ENCODE results near the gene APRT.
"Not testable (repeated sequence)": the region's sequence is repeated elsewhere in the genome, so short reads cannot be mapped to it uniquely, and the experiment has no call there.

The APRT gene

DNA sequence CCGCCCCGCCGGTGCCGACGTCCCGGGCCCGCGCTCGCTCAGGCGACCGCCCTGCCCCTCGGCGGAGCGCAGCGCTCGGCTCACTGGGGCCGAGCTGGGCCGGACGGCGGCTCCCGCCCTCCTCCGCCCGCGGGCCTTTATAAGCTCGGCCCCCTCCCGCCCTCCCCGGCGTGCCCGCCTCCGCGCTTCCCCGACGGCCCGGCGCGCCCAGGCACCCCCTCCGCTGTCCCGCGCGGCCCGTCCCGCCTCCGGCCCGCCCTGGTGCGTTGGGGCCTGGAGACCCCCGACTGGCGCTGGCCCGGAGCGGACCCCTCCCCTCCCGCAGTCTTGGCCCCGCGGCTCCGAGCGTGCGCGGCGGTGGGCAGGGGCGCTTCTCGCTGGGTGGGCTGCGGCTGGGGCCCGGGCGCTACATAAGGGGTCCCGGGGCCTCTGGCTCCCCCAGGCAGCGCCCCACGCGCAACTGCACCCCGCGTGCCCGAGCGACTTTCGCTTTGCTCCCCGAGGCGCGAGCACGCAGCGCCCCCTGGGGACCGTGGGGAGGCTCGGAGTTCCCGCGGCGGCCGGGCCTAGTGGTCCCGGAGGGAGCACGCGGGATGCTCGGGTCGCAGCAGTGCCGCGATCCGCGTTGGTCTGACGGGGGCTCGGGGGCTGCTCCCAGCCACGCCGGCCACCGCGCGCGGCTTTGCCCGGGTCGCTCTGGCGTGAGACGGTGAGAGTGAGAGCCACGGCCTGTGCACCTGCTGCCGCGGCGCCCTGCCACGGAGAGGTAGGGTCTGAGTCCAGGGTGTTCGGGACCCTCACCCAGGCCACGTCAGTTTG is 26.4 kb downstream of the APRT start, which contains the start of gene PIEZO1:
TSS of gene PIEZO1 (minus strand) at position 115 of the 819 bp plus-strand sequence. CDS start 256 bp downstream, outside the sequence.
- DNase-seq = peak; percentile 61 to 86 (median 80)

DNA sequence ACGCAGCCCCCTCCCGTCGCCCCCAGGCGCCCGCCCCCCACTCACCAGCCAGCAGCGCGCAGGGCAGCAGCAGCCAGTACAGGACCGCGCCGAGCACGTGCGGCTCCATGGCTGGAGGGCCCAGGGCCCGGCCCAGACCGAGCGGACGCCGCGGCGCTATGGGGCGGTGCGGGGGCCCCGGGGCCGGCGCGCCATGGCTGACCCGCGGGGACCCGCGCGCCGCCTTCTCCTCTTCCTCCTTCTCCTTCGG is 26.9 kb downstream of the APRT start:
- no peak for DNase-seq

DNA sequence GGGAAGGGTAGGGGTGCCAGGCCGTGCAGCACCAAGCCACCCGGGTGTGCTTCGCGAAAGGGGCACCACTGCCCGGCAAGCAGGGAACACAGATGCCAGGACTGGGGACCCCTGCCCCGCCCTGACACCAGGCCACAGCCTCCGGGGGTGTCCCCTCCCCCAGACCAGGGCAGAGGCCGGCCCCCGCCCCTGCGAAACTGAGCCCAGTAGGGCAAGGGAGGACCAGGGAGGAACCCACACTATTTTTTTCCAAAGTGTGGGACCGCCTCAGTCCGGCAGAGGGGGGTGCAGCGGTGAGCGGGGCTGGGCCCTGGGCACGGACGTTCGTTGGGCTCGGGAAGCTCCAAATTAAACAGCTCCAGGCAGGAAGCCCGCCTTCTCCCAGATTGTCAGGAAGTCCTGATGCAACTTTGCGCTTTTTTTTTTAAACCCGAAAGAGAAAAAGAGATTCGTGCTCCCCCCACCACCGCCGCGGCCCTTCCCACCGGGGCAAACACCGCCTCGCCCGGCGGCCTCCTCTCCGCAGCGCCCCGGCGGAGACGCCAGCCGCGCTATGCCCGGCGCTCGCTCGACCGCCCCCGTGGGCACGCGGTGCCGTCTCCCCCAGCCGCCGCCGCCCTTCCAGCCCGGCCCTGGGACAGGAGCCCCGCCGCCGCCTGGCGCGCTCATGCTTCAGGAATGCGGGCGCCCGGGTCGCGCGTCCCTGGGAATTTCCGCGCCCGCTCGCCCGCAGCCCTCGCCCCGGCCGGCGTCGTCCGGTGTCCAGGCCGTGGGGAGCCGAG is 27.5 kb downstream of the APRT start:
- DNase-seq = peak in 3 of 6 experiments; percentile 43 to 45 (median 43)

DNA sequence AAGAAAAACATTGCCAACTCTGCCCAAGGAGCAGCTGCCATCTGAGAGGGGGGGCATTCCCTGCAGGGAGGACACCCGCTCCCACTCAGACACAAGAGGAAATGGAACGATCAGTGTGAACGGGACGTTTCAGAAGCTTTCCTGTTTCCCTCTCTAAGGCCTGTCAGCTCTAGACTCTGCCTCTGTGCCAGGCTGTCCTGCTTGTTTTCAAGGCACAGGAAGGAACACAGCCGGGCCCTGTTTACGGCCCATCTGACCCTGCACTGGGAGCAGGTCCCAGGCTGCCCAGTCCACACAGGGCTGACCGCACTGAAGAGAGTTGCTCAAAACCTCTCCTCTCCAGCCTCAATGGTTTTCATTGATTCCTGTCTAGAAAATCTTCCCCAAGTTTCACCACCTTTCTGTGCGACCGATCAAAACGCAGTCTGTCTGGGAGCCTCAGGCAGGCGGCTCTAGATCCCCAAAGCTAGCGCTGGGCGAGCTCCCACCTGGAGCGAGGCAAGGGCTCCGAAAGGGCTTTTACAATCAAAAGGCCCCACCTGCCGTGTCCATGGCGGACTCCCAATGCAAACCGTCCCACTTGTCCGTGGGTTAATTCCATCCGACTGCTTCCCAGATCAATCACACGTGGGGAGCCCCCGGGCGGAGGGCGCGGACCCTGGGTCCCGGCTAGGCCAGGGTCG is 28.2 kb downstream of the APRT start:
- DNase-seq = peak in 1 of 6 experiments; percentile 46

DNA sequence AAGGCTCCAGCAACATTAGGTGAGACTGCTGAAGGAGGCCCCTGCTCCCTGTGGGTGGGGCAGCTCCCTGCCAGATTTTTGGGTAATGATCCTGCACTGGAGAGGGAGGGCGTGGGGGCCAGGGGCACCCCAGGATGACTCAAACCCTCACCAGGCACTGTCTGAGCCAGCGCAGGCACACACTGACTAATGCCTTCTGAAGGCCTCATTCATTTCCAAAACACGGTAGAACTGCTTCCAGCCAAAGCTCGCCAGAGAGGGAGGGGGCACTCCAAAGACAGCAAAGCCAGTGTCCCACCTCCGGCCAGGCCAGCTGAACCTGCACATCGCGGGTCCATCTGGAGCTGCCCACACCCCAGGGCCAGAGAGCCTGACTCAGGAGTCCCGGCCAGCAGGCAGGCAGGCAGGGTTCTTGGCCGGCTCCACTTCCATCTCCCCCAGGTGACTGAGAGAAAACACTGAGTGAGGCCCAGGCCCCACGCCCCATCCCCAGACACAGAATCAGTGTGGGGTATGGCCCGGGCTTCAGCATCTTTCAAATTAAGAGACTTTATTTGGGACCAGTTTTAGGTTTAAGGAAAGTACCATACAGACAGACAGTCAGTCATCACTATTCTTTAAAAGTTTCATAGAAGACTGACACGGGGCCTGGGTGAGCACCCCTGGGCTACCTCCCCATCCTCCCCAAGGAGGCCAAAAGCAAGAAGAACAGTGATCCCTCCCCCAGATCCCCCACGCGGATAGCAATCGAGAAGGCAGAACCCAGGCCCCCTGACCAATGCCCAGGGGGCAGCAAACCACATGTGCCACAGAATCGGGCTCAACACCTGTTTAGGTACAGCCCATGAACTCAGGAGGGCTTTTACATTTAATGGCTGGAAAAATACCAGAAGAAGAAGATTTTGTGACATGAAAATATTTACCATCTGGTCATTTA is 29.0 kb downstream of the APRT start:
- peak in 1 of 6 experiments; percentile 45 for DNase-seq

DNA sequence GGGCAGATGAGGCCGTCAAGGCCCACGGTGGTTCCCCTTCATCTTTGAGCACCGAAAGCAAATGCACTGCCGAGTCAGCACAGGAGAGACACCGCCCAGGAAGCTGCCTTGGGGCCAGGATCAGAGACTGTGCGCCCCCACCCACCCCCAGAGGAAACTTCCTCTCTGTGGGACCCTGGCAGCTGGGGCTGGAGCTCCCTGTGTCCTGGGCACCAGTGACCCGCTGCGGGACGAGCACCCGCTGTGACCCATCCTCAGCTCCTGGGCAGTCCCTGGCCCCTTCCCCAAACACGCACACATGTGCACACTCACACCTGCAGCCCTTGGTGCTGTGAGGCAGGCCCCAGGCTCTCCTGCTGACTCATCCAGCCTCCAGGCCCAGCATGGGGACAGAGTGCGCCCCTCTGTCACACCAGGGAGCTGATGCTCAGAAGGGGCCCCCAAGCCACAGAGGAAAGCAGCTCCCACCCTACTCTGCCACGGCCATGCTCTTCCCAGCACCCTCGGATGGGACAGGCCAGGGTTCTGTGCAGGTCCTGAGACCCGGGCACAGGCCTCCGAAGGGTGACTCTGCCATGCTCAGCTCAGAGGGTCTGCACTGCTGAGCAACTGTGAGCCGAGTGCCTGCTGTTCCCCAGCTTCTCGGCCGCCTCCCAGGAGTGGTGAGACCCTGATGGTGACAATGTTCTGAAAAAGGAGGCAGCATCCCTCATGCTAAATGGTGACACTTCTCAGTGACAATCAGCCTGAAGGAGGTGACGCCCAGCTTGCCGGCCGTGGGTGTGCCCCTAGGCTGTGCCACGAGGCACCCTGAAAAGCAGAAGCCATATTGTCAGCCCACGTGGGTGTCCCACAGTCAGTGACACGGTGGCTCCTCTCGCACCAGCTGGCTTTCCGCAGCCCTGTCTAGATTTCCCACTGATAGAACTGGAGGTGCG is 30.3 kb downstream of the APRT start:
- peak; percentile 18 to 58 (median 43) for DNase-seq

DNA sequence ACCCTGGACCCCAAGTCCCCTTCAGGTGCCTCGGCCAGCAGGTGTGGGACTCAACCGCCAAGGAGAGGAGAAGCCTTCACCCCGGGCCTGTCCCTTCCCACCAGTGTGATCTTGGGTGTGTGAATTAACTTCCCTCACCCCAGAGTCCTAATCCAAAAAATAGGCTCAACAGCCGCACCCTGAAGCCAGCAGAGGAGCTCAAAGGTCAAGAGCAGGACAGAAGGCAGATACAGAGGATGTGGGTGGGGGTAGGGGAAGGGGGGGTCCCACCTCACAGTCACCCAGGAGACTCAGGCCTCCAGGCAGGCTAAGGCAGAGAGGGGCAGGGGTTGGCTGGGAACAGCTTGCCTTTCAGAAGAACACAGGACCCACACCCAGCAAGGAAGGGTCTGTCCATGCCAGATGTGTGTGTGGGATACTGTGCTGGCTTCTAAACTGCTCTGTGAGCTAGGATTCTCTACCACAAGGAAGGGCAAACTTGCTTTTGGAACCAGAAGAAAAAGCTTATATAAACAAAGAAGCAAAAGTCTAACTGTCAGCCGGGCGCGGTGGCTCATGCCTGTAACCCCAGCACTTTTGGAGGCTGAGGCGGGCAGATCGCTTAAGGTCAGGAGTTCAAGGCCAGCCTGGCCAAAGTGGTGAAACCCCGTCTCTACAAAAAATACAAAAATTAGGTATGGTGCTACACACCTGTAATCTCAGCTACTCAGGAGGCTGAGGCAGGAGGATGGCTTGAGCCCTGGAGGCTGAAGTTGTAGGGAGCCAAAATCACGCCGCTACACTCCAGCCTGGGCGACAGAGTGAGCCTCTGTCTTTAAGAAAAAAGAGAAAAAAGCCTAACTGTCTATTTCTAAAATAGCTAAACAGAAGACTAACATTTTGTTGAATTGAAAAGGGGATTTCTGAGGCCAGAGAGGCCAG is 31.3 kb downstream of the APRT start:
- no peak for DNase-seq

DNA sequence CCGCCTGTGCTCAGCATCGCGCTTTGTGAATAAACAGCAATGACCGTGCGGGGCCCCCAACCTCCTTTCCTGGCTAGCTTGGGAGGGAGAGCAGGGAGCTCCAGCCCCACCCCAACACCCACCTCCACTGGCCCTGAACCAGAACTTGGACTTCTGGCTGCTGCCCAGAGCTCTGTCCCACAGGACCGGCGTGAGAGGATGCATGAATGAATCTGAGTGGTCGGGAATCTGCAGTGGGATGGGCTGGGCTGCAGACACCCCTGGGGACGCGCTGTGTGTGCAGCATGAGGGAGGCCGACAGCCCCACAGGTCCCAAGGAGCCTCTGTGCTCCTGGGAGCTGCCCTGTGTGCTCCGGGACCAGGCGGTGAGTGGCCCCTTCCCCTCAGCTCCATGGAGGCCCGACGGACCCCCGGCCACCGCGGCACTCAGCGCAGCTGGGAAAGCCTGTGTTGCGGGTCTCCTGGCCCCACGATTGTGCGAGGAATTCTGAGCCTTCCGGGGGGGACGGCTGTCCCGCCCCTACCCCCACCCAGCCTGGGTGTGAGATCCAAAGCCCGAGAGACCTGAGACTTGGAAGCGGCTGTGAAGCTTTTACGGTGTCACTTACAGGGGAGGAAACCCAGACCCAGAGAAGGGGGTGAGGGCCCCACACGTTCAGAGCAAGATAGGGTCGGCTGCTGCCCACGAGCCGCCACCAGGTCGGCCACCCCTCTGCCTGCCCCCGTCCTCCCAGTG is 32.2 kb downstream of the APRT start:
- DNase-seq = no peak

DNA sequence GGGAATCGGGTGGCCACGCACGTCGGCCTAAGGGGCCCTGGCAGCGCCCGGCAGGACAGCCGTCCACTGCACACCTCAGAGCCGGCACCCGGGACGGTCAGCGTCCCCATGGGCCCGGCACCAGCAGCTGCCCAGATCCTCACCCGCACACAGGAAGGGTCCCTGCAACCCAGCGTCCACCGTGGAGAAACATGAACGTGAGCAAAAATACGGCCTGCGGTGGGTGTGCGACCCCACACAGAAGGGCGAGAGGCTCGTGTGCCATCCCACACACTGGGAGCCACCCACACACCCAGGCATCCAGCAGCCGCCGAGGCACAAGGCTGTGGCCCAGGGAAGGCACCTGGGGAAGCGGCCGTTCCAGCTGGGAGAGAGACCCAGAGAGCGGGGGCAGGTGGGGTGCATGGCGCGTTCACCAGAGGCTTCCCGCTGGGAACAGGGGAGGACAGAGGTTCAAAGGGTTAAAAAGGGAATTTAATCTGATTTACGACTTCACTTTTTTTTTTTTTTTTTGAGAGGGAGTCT is 33.1 kb downstream of the APRT start:
- DNase-seq = no peak

DNA sequence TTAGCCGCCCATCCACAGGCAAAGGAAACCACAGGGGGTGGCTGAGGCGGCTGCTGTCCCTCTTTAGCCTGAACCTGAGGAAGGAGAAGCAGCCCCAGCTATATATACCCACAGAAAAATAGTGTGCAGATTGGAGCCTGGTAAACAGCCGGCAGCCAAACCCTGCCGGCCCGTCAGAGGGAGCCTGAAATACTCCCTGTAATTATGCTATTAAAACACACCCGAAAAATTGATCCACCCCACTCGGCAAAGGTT is 33.5 kb downstream of the APRT start:
- no peak for DNase-seq

DNA sequence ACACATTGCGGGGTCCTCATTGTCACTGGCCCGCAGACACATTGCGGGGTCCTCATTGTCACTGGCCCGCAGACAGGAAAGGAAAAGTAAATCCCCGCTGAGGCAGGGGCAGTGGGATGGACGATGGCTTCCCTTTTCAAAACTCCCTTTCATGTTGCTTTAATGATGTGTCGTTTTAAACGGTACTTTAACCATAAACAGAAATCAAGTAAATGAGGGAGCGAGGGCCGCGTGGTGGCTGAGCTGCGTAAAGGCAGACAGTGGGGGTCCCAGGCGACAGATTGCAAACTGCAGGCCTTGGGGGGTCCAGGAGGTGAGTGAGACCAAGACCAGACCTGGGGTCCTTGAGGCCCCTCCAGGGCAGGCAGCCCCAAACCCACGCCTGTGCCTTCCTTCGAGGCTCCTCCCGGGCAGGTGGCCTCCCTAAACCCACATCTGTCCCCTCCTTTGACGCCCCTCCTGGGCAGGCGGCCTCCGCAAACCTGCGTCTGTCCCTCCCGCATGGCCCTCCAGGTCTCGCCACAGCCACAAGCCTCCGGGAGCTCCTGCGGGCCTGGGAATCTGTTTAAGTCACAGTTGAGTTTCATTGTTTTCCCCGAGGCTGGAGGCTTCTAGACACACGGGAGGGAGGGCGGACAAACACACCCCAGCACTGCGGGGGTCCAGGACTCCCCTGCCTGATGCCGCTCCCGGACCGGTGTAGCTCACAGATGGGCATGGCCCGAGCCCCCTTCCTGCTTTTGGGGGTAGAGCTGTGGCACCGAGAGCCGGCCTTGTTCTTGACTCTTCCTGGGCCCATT is 34.1 kb downstream of the APRT start:
- DNase-seq = no peak

DNA sequence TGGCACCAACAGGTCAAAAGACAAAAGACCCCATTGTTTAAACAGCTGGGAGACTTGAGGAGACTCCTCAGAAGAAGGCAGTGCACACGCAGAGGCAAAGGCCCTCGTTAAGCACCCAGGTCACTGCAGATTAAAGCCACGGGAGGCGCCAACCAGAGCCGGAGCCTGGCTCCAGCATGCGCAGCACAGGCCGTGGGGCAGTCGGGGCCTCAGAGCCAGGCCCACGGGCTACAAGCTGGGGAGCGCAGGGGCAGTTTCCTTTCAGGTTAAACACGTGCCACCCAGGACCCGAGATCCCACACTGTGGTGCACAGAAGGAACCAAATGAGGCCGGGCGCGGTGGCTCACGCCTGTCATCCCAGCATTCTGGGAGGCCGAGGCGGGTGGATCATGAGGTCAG is 35.9 kb downstream of the APRT start:
- no peak for DNase-seq

DNA sequence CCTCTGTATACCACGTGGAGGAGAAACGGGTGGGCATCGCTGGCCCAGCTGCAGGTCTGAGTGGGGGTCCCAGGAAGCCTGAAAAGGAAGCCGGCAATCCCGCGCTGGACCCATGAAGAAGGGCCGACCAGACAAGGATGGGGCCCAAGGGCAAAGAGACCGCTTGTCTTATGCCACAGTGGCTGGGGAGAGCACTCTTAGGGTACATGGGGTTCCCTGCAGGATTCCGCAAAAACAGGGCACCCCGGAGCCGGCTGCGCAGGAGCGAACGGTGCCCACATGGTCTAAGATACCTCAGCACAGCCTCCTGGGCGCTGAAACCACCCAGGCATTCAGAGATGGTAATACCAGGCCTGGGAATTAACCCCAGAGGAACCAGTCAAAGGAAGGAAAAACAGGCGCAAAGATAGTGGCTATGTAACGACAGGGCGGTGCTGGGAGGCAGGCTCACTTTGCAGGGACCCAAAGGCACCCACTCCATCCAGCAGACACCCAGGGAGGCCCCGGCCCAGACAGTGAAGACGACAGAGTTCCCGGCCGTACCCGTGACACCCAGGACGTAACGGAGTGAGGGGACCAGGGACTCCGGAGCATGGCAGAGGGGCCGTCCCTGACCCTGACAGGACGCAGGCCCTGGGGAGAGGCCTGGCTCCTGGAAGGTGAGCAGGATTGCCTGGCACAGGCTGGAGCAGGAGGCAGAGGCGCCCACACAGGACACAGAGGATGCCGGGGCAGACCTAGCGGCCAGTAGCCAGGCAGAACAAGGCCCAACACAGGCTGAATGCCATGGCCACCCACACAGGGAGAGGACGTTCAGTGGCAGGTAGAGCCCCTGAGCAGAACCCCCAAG is 37.0 kb downstream of the APRT start:
- no peak for DNase-seq

DNA sequence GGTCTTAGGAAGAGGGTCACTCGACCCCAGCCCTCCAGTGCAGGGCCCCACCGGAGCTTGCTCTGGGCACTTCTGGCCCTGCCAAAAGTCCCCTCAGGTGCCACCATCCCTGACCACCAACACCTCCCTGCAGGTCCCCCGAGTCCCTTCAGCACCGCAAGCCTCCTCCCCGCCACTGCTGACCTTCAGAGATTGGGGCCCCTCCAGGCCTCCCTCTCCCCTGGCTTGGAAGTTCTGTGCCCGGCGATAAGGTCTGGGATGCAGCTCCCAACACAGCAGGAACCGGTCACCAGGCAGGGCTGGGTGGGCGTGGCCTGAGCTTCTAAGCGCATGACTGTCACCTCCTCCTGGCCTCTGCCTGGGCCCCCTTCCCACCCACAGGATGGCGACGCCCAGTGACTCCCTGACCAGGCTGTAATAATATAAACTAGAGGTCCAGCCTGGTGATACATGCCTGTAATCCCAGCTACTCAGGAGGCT is 37.9 kb downstream of the APRT start:
- DNase-seq = no peak

DNA sequence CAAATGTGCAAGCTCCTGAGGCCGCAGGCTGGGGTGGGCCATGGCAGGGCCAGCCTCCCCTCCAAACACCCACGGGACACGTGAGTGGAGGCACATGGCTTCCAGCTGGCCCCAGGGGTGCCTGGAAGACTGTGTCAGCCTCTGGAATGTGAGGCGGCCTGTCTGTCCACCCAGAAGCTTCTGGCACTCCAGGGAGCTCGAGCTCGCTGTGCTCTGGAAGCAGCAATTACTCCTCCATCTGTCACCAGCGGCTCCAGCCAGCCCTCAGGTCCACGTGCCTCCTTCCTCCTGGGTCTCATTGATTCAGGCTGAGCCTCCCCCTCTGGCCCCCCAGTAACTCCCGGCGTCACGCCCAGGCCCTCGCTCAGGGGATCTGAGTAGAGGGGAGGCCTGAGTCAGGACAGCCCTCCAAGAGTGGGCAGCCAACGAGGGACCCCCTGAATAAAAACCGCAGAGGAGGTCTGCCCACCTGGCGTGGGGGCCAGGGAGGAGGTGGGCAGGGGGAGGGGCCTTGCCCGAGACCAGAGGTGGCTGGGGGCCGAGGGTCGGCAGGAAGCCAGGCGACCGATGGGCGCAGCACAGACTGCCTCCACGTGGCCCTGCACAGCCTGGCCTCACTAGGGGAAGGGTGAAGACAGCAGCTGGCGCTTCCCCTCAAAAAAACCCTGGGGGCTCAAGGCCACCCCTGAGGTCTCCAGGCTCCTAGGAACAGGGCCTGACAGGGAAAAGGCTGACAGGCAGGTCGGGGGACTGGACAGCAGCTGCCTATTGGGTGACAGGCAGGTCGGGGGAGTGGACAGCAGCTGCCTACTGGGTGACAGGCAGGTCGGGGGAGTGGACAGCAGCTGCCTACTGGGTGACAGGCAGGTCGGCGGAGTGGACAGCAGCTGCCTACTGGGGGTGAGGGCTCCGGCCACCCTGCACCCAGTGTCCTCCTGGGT is 38.6 kb downstream of the APRT start:
- DNase-seq = no peak

DNA sequence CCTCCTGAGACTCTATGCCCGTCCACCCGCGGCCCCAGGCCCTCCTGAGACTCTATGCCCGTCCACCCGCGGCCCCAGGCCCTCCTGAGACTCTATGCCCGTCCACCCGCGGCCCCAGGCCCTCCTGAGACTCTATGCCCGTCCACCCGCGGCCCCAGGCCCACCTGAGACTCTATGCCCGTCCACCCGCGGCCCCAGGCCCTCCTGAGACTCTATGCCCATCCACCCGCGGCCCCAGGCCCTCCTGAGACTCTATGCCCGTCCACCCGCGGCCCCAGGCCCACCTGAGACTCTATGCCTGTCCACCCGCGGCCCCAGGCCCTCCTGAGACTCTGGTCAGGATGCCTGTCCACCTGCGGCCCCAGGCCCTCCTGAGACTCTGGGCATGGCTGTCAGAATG is 39.9 kb downstream of the APRT start:
- not testable (repeated sequence) for DNase-seq
